Small intestine (tissue), 4 donors: ENCODE data around the gene IL18BP. TPM values are rescaled to one million over a fixed set of nuclear protein-coding genes. Genes with fewer than 3 reads are reported as not detected.

Experiments used
- polyA plus RNA-seq, 4 donors: library from polyadenylated mRNA; stranded (reverse) in 3 of 4; unstranded in 1 of 4; fragments of 200-250 nt in 3 of 4; fragments of 120-200 nt in 1 of 4; gene quantifications; one replicate each; pipeline versions ENCODE4 v1.2.1 to v1.2.3, GENCODE V29; 2013
- donor health status: healthy with polysubstance abuse.
- donor health status: Bipolar disorder and iron deficiency.
- donor health status: healthy.

Gene IL18BP
- polyA plus RNA-seq, 4 donors, result 3.2 to 9.6 (median 7.2) TPM

Other genes with a start within 250 kb of the IL18BP start
- not detected for gene DEFB108B, start 165.7 kb upstream of the IL18BP start, polyA plus RNA-seq
- gene DEFB131B, start 120.5 kb upstream of the IL18BP start, polyA plus RNA-seq, result not detected
- 1 to 10 TPM; 2.7 to 5.2 (median 4.0) TPM for gene XNDC1N, start 70.3 kb upstream of the IL18BP start, polyA plus RNA-seq
- gene RNF121, start 69.9 kb upstream of the IL18BP start, polyA plus RNA-seq, result 10 to 100 TPM; 15.9 to 38.6 (median 23.5) TPM
- 100 to 1,000 TPM in 3 of 4 donors, 10 to 100 TPM in 1; 68.1 to 286 (median 119) TPM for gene NUMA1, start 81.6 kb downstream of the IL18BP start, polyA plus RNA-seq
- gene LRRC51, start 81.9 kb downstream of the IL18BP start, polyA plus RNA-seq, result 10 to 100 TPM in 1 of 4 donors, 1 to 10 TPM in 3; 3.8 to 10.7 (median 5.6) TPM
- gene LAMTOR1, start 104.4 kb downstream of the IL18BP start, polyA plus RNA-seq, result 100 to 1,000 TPM; 118 to 149 (median 125) TPM
- gene TOMT, start 107.0 kb downstream of the IL18BP start, polyA plus RNA-seq, result not detected
- 10 to 100 TPM; 35.0 to 83.0 (median 65.7) TPM for gene ANAPC15, start 113.8 kb downstream of the IL18BP start, polyA plus RNA-seq
- gene FOLR3, start 136.8 kb downstream of the IL18BP start, polyA plus RNA-seq, result under 1 TPM in 2 of 4 donors, not detected in 2; 0.12 to 0.84 TPM
- gene FOLR1, start 193.2 kb downstream of the IL18BP start, polyA plus RNA-seq, result 1 to 10 TPM in 1 of 4 donors, under 1 TPM in 1, not detected in 2; 0.19 to 2.5 TPM
- gene FOLR2, start 217.9 kb downstream of the IL18BP start, polyA plus RNA-seq, result 10 to 100 TPM in 2 of 4 donors, 1 to 10 TPM in 1, under 1 TPM in 1; 0.67 to 24.2 (median 8.6) TPM
- gene INPPL1, start 225.9 kb downstream of the IL18BP start, polyA plus RNA-seq, result 10 to 100 TPM; 43.2 to 64.7 (median 60.7) TPM
- 1 to 10 TPM in 1 of 4 donors, under 1 TPM in 1, not detected in 2; 0.86 to 3.3 TPM for gene PHOX2A, start 245.3 kb downstream of the IL18BP start, polyA plus RNA-seq